DMS79 (cell line): ENCODE measurements around the gene TAS1R1.
A peak's percentile ranks its signal among the peaks of the same experiment; 100 is the strongest.

Experiments used
- DNase-seq: peaks from one replicate; lab custom pipeline; 2025; lab: John Stamatoyannopoulos, UW

The TAS1R1 gene

DNA sequence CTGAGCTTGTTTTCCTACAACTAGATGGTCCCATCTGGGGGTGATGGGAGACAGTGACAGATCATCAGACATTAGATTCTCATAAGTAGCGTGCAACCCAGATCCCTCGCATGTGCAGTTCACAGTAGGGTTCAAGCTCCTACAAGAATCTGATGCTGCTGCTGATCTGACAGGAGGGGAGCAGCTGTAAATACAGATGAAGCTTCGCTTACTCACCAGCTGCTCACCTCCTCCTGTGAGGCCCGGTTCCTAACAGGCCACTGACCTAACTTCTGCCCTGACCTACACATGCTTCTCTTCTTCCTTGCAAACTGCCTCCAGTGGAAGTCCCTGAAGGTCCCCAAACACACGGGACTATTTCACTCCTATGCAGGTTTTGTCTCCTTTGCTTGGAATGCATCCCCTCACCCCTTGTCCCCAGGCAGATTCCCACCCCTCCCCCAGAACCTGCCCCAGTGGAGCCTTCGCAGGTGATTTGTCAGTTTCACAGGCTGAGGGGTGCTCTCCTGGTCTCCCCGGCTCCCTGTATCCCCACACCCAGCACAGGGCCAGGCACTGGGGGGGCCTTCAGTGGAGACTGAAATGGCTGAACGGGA is 19.0 kb downstream of the TAS1R1 start:
- no peak for DNase-seq

DNA sequence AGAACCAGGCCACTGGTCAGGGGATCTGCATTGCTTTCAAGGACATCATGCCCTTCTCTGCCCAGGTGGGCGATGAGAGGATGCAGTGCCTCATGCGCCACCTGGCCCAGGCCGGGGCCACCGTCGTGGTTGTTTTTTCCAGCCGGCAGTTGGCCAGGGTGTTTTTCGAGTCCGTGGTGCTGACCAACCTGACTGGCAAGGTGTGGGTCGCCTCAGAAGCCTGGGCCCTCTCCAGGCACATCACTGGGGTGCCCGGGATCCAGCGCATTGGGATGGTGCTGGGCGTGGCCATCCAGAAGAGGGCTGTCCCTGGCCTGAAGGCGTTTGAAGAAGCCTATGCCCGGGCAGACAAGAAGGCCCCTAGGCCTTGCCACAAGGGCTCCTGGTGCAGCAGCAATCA is 19.7 kb downstream of the TAS1R1 start:
- DNase-seq: no peak

DNA sequence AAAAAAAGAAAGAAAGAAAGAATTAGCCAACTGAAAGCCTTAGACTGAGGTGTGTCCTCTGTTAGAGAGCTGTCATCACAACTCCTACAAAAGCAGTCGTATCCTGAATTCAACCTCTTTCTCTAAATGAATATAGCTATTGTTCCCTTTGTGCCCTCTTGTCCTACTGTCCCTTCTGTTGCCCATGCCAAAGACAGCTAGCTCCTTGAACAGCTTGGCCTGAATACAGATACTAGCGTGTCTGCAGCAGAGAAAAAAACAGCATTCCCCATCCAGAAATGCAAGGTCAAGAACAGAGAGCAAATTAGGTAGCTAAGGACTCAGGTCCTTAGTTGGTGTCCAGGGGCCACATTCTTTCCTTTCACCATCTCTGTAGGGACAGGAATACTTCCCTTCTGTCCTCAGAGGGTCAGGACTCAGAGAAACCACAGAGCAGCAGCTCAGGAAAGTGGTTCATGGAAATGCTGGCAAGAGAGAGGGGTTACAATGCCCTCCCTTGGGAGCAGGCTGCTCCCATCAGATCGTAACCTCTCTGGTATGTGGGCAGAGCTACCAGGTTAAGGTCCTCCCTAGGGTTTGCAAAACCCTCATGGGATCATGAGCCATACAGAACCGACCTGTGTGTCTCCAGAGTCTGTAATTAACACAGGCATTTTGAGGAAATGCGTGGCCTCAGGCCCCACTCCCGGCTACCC is 22.9 kb downstream of the TAS1R1 start:
- no peak for DNase-seq

DNA sequence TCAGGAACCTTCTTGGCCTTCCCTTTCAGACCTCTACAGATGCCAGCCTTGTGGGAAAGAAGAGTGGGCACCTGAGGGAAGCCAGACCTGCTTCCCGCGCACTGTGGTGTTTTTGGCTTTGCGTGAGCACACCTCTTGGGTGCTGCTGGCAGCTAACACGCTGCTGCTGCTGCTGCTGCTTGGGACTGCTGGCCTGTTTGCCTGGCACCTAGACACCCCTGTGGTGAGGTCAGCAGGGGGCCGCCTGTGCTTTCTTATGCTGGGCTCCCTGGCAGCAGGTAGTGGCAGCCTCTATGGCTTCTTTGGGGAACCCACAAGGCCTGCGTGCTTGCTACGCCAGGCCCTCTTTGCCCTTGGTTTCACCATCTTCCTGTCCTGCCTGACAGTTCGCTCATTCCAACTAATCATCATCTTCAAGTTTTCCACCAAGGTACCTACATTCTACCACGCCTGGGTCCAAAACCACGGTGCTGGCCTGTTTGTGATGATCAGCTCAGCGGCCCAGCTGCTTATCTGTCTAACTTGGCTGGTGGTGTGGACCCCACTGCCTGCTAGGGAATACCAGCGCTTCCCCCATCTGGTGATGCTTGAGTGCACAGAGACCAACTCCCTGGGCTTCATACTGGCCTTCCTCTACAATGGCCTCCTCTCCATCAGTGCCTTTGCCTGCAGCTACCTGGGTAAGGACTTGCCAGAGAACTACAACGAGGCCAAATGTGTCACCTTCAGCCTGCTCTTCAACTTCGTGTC is 23.7 kb downstream of the TAS1R1 start:
- DNase-seq: no peak

DNA sequence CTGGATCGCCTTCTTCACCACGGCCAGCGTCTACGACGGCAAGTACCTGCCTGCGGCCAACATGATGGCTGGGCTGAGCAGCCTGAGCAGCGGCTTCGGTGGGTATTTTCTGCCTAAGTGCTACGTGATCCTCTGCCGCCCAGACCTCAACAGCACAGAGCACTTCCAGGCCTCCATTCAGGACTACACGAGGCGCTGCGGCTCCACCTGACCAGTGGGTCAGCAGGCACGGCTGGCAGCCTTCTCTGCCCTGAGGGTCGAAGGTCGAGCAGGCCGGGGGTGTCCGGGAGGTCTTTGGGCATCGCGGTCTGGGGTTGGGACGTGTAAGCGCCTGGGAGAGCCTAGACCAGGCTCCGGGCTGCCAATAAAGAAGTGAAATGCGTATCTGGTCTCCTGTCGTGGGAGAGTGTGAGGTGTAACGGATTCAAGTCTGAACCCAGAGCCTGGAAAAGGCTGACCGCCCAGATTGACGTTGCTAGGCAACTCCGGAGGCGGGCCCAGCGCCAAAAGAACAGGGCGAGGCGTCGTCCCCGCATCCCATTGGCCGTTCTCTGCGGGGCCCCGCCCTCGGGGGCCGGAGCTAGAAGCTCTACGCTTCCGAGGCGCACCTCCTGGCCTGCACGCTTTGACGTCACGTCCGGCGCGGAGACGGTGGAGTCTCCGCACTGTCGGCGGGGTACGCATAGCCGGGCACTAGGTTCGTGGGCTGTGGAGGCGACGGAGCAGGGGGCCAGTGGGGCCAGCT is 24.4 kb downstream of the TAS1R1 start, which contains the start of gene ZBTB48:
Gene ZBTB48 (plus strand): TSS at position 621 of the 745 bp plus-strand sequence. CDS start 616 bp downstream, outside the sequence.
- DNase-seq: peak; percentile 97

DNA sequence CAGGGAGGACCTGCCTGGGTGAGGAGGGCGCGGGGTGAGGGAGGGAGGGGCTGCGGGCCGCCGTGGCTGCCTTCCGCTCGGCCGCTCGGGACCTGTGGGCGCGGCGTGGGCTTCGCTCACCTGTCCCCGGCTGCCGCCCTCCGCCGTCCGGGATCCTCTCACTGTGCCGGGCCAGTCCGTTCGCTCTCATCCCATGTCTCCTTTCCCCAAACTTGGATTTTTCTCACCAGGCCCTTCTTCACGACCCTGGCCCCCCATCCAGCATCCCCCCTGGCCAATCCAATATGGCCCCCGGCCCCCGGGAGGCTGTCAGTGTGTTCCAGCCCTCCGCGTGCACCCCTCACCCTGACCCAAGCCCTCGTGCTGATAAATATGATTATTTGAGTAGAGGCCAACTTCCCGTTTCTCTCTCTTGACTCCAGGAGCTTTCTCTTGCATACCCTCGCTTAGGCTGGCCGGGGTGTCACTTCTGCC is 25.0 kb downstream of the TAS1R1 start:
- no peak for DNase-seq

DNA sequence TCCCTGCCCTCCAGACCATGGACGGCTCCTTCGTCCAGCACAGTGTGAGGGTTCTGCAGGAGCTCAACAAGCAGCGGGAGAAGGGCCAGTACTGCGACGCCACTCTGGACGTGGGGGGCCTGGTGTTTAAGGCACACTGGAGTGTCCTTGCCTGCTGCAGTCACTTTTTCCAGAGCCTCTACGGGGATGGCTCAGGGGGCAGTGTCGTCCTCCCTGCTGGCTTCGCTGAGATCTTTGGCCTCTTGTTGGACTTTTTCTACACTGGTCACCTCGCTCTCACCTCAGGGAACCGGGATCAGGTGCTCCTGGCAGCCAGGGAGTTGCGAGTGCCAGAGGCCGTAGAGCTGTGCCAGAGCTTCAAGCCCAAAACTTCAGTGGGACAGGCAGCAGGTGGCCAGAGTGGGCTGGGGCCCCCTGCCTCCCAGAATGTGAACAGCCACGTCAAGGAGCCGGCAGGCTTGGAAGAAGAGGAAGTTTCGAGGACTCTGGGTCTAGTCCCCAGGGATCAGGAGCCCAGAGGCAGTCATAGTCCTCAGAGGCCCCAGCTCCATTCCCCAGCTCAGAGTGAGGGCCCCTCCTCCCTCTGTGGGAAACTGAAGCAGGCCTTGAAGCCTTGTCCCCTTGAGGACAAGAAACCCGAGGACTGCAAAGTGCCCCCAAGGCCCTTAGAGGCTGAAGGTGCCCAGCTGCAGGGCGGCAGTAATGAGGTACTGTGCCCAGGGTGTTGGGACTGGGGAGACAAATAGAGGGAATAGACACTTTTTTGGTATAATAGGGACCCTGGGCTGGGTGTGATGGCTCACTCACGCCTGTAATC is 25.7 kb downstream of the TAS1R1 start:
- DNase-seq: no peak

DNA sequence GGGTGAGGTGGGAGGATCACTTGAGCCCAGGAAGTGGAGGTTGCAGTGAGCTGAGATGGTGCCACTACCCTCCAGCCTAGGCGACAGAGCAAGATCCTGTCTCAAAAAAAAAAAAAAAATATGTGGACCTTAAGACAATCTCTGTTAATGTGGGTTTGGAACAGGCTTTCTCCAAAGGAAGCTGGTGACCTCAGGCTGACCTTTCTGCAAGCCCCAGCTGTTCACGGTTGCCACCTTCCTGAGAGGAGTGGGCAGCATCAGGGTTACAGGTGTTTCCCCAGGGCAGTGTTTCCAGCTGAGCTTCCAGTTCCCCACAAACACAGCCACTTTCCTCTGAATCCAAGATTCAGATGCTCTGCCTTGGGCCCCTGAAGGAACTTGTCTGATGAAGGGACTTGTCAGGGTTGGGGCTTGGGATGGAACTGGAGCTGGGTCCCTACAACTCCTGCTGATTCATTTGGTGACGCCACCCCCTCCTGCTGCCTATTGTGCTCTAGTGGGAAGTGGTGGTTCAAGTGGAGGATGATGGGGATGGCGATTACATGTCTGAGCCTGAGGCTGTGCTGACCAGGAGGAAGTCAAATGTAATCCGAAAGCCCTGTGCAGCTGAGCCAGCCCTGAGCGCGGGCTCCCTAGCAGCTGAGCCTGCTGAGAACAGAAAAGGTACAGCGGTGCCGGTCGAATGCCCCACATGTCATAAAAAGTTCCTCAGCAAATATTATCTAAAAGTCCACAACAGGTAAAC is 26.6 kb downstream of the TAS1R1 start:
- DNase-seq: no peak

DNA sequence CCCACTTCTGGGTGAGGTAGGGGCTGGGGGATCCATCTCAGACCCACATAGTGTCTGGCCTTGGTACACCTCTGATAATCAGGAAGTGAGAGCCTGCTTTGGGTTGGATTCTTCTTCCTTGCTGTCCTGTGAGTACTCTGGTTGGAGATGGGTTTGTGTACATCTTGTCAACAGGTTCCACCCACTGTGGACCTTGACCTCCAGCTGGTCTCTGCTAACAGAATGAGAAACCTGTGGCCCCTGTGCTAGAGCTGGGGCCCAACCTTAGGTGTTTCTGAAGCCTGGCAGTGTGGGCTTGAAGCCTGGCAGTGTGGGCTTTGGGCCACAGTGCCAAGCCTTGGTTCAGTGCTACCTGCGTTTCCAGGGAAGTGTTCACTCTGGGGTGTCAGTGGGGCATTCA is 27.3 kb downstream of the TAS1R1 start:
- no peak for DNase-seq

DNA sequence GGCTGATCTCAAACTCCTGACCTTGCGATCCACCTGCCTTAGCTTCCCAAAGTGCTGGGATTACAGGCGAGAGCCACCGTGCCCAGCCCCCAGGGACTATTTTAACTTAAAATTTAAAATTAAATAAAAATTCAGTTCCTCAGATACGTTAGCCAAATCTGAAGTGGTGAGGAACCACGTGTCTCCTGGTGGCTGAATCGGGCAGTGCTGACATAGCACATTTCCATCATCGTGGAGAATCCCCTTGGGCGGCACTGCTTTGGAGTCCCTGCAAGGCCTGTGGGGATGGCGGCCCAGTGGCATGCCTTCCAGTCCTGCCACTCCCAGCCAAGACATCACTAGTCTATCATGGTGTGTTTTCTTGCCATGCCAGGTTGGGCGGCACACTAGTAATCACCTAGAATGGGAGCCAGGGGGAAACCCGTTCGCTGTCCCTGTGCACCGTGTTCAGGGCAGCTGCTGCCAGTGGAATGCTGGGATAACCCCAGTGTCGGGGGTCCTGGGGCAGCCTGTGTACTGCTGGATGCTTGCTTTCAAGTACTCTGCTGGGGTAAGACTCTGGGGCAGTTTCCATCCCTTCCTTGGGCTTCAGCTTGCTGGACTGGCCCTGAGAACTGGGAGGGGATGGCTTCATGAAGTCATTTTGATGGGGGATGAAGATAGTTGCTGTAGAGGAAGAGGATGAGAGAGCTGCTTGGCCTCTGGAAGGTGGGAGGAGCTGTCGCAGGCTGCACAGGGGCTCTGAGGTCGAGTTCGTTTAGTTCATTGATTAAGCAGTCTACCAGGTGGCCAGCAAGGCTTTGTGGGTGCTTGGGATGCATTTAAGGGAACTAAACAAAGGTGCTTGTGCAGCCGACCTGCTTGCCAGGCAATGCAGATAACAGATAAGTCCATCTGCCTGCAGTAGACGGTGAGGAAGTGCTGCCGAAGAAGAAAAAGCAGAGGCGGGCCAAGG is 29.3 kb downstream of the TAS1R1 start:
- DNase-seq: no peak

DNA sequence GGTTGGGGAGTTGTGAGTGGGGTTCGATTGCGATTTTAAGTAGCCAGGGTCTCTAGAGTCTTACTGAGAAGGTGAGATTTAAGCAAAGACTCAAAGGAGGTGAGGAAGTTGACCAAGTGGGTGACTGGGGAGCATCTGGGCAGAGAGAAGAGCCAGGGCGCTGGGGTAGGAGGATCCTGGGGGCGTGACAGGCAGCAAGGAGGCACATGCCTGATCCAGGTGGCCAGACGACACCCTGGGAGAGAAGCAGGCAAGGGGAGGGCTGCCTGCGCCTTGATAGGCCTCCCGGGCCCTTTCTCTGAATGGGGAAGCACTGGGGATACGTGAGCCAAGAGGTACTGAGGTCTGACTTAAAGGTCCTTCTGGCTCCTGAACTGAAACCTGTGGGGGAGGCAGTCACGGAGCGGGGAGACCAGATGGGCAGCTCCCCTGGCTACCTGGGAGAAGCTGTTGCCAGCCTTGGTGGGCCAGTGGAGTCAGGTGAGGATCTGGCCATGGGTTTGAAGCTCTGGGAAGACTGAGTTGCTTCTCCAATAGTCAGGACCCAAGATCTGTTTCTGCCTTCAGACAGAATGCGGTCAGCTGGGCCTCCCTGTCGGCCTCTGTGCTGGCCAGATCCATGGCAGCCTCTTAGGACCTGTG is 30.1 kb downstream of the TAS1R1 start:
- no peak for DNase-seq

DNA sequence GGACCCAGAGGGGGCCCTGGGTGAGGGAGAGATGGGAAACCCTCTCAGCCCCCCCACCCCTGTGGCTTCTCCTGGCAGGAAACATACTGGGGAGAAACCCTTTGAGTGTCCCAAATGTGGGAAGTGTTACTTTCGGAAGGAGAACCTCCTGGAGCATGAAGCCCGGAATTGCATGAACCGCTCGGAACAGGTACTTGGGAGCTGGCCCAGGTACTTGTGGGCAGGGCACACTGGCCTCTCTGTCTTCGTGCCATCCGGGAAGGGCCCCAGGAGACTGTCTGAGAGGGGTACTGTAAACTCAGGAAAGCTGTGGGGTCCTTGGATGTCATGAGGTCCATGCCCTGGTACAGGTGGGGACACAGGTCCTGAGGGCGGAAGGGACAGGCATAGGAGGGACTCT is 30.7 kb downstream of the TAS1R1 start:
- no peak for DNase-seq

DNA sequence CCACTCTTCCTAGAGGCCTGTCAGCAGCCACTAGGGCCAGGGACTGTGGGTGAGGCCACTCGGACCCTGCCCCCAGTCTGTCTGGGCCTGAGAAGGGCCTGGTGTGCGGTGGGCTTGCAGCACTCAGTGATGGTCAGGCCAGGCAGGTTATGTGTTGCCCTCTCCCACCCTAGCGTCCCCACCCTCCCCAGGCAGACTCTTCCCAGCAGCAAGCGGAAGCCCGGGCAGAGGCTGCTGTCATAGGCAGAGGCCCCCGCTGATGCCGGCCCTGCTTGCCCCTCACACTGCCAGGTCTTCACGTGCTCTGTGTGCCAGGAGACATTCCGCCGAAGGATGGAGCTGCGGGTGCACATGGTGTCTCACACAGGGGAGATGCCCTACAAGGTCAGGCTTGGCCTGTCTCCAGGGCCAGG is 31.3 kb downstream of the TAS1R1 start:
- DNase-seq: no peak

DNA sequence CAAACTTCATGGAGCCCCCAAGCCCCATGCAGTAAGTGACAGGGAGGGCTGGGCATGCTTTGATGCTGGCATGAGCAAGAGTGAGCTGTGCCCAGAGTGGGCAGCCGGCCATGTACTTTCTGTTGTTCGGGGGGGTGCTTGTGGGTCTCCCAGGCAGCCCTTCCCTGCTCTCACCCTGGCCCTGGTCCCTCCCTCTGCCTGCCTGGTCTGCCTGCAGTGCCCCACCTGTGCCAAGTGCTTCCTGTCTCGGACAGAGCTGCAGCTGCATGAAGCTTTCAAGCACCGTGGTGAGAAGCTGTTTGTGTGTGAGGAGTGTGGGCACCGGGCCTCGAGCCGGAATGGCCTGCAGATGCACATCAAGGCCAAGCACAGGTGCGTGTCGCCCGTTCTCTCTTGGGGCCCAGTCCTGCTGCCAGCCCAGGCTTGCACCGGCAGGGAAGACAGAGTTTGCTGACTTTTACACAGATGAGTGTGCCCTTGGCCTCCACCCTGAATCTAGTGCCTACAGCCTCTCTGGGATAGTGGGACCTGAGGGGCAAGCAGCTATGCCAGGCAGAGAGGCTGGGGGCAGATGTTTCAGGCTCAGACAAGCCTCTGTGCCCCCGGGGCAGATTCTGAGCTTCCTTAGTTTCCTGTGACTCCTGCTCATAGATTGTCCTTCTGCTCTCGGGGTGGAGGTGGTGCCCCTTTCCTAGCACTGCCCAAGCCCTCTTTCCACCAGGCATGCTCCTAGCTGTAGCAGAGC is 32.3 kb downstream of the TAS1R1 start:
- DNase-seq: peak; percentile 98

DNA sequence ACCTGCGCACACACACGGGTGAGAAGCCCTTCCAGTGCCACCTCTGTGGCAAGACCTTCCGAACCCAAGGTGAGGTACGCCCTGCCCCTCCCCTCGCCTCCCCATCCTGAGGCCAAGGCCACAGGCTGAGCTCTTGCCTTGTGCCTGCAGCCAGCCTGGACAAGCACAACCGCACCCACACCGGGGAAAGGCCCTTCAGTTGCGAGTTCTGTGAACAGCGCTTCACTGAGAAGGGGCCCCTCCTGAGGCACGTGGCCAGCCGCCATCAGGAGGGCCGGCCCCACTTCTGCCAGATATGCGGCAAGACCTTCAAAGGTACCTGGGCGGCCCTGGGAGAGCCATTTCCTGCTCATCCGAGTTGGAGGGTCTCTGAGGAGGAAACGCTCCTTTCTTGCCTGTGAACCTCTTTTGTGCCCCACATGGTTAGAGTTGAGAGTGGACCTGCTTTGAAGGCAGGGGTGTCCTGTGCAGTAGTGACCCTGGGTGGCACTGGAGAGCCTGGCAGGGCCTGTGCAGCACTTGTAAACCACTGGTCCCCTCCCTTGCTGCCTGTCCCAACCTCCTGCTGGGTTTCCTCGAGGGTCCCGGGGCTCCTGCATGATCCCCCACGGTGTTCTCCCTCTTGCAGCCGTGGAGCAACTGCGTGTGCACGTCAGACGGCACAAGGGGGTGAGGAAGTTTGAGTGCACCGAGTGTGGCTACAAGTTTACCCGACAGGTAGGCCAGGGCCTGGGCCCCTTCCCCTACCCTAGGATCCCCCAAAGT is 33.2 kb downstream of the TAS1R1 start:
- peak; percentile 61 for DNase-seq

DNA sequence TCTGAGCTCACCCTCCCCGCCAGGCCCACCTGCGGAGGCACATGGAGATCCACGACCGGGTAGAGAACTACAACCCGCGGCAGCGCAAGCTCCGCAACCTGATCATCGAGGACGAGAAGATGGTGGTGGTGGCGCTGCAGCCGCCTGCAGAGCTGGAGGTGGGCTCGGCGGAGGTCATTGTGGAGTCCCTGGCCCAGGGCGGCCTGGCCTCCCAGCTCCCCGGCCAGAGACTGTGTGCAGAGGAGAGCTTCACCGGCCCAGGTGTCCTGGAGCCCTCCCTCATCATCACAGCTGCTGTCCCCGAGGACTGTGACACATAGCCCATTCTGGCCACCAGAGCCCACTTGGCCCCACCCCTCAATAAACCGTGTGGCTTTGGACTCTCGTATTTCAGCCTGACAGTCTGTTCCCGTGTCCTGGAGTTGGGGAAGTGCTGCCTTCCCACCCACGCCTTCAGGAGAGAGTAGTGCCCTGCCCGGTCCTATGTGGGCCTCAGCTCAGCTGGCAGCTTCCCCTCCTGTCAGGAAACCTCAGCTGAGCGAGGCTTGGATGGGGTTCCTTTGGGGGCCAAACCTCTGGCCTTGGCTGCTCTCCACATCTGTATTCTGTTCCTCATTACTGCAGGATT is 33.9 kb downstream of the TAS1R1 start:
- no peak for DNase-seq

DNA sequence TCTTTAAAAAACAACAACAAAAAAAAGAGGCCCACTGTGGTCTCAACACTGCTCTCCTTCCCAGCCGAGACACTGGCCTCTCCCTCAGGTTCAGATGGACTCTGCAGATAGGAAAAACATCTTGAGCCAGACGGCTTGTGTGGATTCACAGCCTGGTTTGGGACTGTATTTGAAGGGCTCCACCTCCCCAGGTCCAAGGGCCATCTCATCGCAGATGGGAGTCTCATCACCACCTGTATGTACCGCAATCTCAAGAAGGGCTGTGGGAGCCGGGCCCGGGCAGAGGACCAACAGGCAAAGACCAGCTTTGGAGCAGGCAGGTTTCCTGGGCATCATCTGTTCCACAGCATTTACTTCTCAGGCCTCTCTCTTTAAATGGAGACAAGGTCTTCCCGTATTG is 34.9 kb downstream of the TAS1R1 start:
- no peak for DNase-seq
